ENCODE results near the gene MYPN.
"Not testable (repeated sequence)": the region's sequence is repeated elsewhere in the genome, so short reads cannot be mapped to it uniquely, and the experiment has no call there.

Gene MYPN

GRCh38 chr10:68184546-68184945, 75.3 kb downstream of the MYPN start:
- H3K27ac ChIP-seq, result no peak overlapping the region
- TF ChIP-seq ZFX (IDR thresholded peaks at IDR 0.05; ENCODE audit: borderline replicate concordance) (no peak), CTCF (IDR thresholded peaks at IDR 0.05) (no peak)

- TF ChIP-seq ZFX (IDR thresholded peaks at IDR 0.05; ENCODE audit: borderline replicate concordance), result no peak
- no peak overlapping the region for H3K27ac ChIP-seq
These were observed 75.8 kb downstream of the MYPN start for GRCh38 chr10:68185085-68185484.

- no peak overlapping the region for H3K27ac ChIP-seq
- TF ChIP-seq CTCF (IDR thresholded peaks at IDR 0.05), result no peak
- TF ChIP-seq ZFX (IDR thresholded peaks at IDR 0.05; ENCODE audit: borderline replicate concordance), result no peak
These were observed 79.5 kb downstream of the MYPN start for GRCh38 chr10:68188835-68189234.

GRCh38 chr10:68192113-68192512, 82.8 kb downstream of the MYPN start:
- TF ChIP-seq ZFX (IDR thresholded peaks at IDR 0.05; ENCODE audit: borderline replicate concordance), result no peak
- TF ChIP-seq CTCF (IDR thresholded peaks at IDR 0.05), result no peak
- H3K27ac ChIP-seq, result no peak overlapping the region

- H3K27ac ChIP-seq, result no peak overlapping the region
- no peak for TF ChIP-seq ZFX (IDR thresholded peaks at IDR 0.05; ENCODE audit: borderline replicate concordance)
- no peak for TF ChIP-seq CTCF (IDR thresholded peaks at IDR 0.05)
These were observed 85.0 kb downstream of the MYPN start for GRCh38 chr10:68194290-68194689.

- H3K27ac ChIP-seq, result not testable (repeated sequence)
These were observed 86.5 kb downstream of the MYPN start for GRCh38 chr10:68195776-68196175.

GRCh38 chr10:68196701-68197100, 87.4 kb downstream of the MYPN start:
- no peak for TF ChIP-seq CTCF (IDR thresholded peaks at IDR 0.05)
- TF ChIP-seq ZFX (IDR thresholded peaks at IDR 0.05; ENCODE audit: borderline replicate concordance), result no peak
- no peak overlapping the region for H3K27ac ChIP-seq

GRCh38 chr10:68202960-68203353, 93.7 kb downstream of the MYPN start:
- no peak for TF ChIP-seq ZFX (IDR thresholded peaks at IDR 0.05; ENCODE audit: borderline replicate concordance)
- TF ChIP-seq CTCF (IDR thresholded peaks at IDR 0.05), result no peak
- H3K27ac ChIP-seq, result no peak overlapping the region

Measured in 22Rv1 (cell line).